Breast epithelium (tissue), 3 donors: ENCODE data around the gene CCDC12.

ENCODE experiments used
- POLR2A ChIP-seq: fragments of 450-650 bp; IDR thresholded peaks from one replicate; pipeline ENCODE4 v1.6.1; 2016; ENCODE audit warnings: antibody characterized with exemption, mild to moderate bottlenecking, moderate library complexity
- POLR2AphosphoS5 ChIP-seq, 3 donors: sonication (generic); formaldehyde crosslinking; IDR thresholded peaks; one replicate each; pipeline ENCODE4 v1.6.1; 2017; ENCODE audit warnings: antibody characterized with exemption in 3 of 3
- TF ChIP-seq, protein P1 (sequence below), 3 donors: fragments of 450-650 bp; IDR thresholded peaks; one replicate each; pipeline ENCODE4 v1.5.1; 2016 to 2017; ENCODE audit warnings: antibody characterized with exemption in 3 of 3, mild to moderate bottlenecking in 3 of 3, moderate library complexity in 3 of 3

DNA sequence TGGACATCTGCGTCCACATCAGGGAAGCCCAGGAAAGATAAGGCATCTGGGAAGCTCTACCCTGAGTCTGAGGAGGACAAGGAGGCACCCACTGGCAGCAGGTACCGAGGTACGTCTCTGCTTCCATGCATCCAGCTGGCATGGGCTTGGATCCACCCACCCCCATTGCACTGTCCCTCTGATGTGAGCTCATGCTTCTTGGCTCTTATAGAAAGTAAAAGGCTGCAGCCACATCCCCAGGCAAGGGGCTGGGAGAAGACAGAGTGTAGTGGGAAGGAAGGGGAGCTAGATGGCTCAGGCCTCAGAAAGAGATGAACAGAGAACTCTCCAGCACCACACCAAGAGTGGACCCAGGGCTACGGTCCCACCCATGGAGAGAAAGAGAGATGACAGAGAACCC is 80.8 kb downstream of the CCDC12 start:
- TF ChIP-seq, protein P1, sequence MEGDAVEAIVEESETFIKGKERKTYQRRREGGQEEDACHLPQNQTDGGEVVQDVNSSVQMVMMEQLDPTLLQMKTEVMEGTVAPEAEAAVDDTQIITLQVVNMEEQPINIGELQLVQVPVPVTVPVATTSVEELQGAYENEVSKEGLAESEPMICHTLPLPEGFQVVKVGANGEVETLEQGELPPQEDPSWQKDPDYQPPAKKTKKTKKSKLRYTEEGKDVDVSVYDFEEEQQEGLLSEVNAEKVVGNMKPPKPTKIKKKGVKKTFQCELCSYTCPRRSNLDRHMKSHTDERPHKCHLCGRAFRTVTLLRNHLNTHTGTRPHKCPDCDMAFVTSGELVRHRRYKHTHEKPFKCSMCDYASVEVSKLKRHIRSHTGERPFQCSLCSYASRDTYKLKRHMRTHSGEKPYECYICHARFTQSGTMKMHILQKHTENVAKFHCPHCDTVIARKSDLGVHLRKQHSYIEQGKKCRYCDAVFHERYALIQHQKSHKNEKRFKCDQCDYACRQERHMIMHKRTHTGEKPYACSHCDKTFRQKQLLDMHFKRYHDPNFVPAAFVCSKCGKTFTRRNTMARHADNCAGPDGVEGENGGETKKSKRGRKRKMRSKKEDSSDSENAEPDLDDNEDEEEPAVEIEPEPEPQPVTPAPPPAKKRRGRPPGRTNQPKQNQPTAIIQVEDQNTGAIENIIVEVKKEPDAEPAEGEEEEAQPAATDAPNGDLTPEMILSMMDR (IDR thresholded peaks at IDR 0.05) = no peak
- no peak for TF ChIP-seq POLR2A
- TF ChIP-seq POLR2AphosphoS5 (IDR thresholded peaks at IDR 0.05) = no peak
